Stimulated activated naive CD4-positive, alpha-beta T cell treated with Interleukin-2 at 50 U/mL for 16 hours (primary cell): Measurements from ENCODE around the gene KLHL17.
"Not testable (repeated sequence)": the region's sequence is repeated elsewhere in the genome, so short reads cannot be mapped to it uniquely, and the experiment has no call there.

ENCODE experiments used
- DNase-seq: peaks from one replicate; lab custom pipeline; 2025; lab: John Stamatoyannopoulos, UW

The KLHL17 gene

GRCh38 chr1:937521-937920 is 22.9 kb upstream of the KLHL17 start:
- DNase-seq: no peak

GRCh38 chr1:938088-938683 is 22.2 kb upstream of the KLHL17 start:
- no peak for DNase-seq

- DNase-seq: no peak
Measured at GRCh38 chr1:938711-939489, 21.5 kb upstream of the KLHL17 start.

- DNase-seq: no peak
Measured at GRCh38 chr1:939511-940106, 20.8 kb upstream of the KLHL17 start.

- DNase-seq: no peak
Measured at GRCh38 chr1:940107-941014, 20.0 kb upstream of the KLHL17 start.

- DNase-seq: no peak
Measured at GRCh38 chr1:941015-941587, 19.3 kb upstream of the KLHL17 start.

GRCh38 chr1:941588-942383 is 18.6 kb upstream of the KLHL17 start:
- DNase-seq: no peak

- no peak for DNase-seq
Measured at GRCh38 chr1:942411-942821, 18.0 kb upstream of the KLHL17 start.

- no peak for DNase-seq
Measured at GRCh38 chr1:942864-943533, 17.4 kb upstream of the KLHL17 start.

- no peak for DNase-seq
Measured at GRCh38 chr1:943545-944340, 16.6 kb upstream of the KLHL17 start.

- no peak for DNase-seq
Measured at GRCh38 chr1:944341-945325, 15.8 kb upstream of the KLHL17 start.

GRCh38 chr1:945688-946556 is 14.5 kb upstream of the KLHL17 start:
- DNase-seq: no peak

GRCh38 chr1:946811-947210 is 13.6 kb upstream of the KLHL17 start:
- not testable (repeated sequence) for DNase-seq

GRCh38 chr1:947958-948357 is 12.4 kb upstream of the KLHL17 start:
- no peak for DNase-seq

- DNase-seq: no peak
Measured at GRCh38 chr1:950268-950667, 10.1 kb upstream of the KLHL17 start.

- no peak for DNase-seq
Measured at GRCh38 chr1:950881-951280, 9.5 kb upstream of the KLHL17 start.

GRCh38 chr1:951364-951763 is 9.0 kb upstream of the KLHL17 start:
- DNase-seq: no peak

GRCh38 chr1:952201-952600 is 8.2 kb upstream of the KLHL17 start:
- no peak for DNase-seq
